Endometrial microvascular endothelial cells (primary cell): Measurements from ENCODE around the gene PFN1. TPM values are rescaled to one million over a fixed set of nuclear protein-coding genes. Genes with fewer than 3 reads are reported as not detected.
"Not testable (repeated sequence)": the region's sequence is repeated elsewhere in the genome, so short reads cannot be mapped to it uniquely, and the experiment has no call there.

Source experiments
- in situ Hi-C: cut with HindIII; loops from 2 replicates; pipeline ENCODE4 v1.10.0; 2017; ENCODE audit warnings: low sequenced_read_pairs, low pct_unique_long_range_greater_than_20kb; ENCODE audit errors: inconsistent ontology term
- total RNA-seq: library from RNA; depleted of rRNA; stranded (reverse); fragments of >200 nt; gene quantifications from one replicate; pipeline ENCODE4 v1.2.3, GENCODE V29; 2015; ENCODE audit errors: inconsistent ontology term

Gene PFN1
- total RNA-seq, 1 donor from 2014 or later = 1,657 TPM

DNA sequence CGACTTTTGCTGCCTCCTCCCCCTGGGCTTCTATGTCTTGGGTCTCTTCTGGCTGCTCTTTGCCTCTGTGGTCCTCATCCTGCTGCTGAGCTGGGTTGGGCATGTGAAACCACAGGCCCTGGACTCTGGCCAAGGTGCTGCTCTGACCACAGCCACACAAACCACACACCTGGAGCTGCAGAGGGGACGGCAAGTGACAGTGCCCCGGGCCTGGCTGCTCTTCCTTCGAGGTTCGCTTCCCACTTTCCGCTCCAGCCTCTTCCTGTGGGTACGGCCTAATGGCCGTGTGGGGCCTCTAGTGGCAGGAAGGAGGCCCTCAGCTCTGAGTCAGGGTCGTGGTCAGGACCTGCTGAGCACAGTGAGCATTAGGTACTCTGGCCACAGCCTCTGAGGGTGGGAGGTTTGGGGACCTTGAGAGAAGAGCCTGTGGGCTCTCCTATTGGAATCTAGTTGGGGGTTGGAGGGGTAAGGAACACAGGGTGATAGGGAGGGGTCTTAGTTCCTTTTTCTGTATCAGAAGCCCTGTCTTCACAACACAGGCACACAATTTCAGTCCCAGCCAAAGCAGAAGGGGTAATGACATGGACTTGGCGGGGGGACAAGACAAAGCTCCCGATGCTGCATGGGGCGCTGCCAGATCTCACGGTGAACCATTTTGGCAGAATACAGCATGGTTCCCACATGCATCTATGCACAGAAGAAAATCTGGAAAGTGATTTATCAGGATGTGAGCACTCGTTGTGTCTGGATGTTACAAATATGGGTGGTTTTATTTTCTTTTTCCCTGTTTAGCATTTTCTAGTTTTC, 14.0 kb downstream of the PFN1 start:
- in situ Hi-C loops = no loop called here

DNA sequence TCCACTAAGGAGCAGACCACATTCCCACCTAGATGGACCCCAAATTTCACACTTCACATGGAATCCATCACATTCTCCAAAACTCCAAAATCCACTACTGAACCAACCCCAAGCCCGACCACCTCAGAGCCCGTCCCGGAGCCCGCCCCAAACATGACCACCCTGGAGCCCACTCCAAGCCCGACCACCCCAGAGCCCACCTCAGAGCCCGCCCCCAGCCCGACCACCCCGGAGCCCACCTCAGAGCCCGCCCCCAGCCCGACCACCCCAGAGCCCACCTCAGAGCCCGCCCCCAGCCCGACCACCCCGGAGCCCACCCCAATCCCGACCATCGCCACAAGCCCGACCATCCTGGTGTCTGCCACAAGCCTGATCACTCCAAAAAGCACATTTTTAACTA, 14.7 kb downstream of the PFN1 start:
- in situ Hi-C loops = no loop called here

GRCh38 chr17:4932756-4933155, 15.6 kb downstream of the PFN1 start:
- in situ Hi-C loops = no loop called here

DNA sequence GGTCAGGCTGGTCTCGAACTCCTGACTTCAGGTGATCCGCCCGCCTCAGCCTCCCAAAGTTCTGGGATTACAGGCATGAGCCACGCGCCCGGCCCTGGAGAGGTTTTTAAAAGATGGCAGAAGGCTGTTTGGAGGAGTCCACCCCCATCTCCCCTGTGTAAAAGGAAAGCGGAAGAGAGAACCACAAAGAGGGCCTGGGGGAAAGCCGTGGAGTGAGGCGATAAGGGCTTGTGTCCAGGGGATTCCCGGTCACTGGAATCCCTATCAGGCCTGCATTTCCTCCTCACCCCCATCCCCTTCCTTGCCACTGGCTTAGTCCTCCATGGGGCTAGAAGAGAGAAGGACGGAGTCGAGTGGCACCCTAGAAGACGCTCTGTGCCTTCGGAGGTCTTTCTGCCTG, 16.4 kb downstream of the PFN1 start, which contains the start of gene GP1BA:
GP1BA (plus strand) TSS at position 315 of the 400 bp plus-strand sequence. CDS start 328 bp downstream, outside the sequence.
- in situ Hi-C loops = no loop called here

DNA sequence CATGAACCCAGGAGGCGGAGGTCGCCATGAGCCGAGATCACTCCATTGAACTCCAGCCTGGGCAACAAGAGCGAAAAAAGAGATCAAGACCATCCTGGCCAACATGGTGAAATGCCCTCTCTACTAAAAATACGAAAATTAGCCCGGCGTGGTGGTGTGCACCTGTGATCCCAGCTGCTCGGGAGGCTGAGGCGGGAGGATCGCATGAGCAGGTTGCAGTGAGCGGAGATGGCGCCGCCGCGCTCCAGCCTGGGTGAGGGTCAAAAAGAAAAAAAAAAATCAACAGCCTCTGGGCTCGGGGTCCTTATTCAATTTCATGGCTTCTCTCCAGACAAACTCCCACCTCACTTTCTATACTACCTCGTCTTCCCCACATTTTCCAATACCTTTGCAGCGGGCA, 19.4 kb downstream of the PFN1 start:
- in situ Hi-C loops = no loop called here

GRCh38 chr17:4926577-4927335, 21.6 kb downstream of the PFN1 start:
- in situ Hi-C loops = not testable (repeated sequence)

GRCh38 chr17:4921320-4921719, 27.0 kb downstream of the PFN1 start:
- in situ Hi-C loops = no loop called here

- in situ Hi-C loops = no loop called here
These were observed 27.8 kb downstream of the PFN1 start for GRCh38 chr17:4920351-4921048.

DNA sequence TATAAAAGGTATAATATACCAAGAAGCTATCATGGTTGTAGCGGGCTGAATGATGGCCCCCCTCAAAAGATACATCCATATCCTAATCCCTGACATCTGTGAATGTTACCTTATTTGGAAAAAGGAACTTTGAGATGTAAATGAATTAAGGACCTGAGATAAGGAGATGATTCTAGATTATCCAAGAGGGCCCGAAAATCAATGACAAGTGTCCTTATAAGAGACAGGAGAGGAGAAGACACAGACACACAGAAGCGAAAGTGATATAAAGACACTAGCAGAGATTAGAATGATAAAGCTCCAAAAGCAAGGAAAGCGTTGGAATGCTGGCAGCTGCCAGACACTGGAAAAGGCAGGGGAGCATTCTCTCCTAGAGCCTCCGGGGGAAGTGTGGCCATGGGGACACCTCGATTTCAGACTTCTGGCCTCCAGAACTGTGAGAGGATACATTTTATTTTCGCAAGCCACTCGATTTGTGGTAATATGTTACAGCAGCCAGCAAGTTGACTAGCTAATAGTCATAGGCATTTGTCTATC, 28.8 kb downstream of the PFN1 start:
- in situ Hi-C loops = no loop called here

DNA sequence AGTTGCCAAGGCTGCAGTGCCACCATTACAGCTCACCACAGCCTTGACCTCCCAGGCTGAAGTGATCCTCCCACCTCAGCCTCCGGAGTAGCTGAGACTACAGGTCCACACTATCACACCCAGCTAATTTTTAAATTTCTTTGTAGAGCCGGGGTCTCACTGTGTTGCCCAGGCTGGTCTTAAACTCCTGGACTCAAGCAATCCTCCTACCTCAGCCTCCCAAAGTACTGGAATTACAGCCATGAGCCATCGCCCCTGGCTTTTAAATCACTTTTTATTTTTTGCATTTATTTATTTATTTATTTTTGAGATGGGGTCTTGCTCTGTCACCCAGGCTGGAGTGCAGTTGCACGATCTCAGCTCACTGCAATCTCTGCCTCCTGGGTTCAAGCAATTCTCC, 33.8 kb downstream of the PFN1 start:
- in situ Hi-C loops = not testable (repeated sequence)

DNA sequence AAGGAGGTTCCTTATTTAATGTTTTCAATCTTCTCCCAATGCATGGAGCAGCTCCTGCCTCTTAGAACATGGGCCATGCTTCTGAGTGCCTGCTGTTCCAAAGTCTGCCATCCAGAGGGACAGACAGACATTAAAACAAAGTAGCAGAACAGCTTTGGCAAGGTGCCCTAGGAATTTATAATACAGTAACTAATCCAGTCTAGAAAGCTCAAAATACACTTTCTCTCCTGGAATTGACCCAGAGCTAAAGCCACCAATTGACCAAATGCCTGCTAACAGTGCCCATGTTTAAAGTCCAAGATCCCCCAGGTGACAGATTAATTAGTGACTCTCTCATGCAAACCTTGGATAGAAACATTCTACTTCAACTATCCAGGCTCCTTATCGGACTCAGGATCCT, 34.3 kb downstream of the PFN1 start:
- in situ Hi-C loops = no loop called here

DNA sequence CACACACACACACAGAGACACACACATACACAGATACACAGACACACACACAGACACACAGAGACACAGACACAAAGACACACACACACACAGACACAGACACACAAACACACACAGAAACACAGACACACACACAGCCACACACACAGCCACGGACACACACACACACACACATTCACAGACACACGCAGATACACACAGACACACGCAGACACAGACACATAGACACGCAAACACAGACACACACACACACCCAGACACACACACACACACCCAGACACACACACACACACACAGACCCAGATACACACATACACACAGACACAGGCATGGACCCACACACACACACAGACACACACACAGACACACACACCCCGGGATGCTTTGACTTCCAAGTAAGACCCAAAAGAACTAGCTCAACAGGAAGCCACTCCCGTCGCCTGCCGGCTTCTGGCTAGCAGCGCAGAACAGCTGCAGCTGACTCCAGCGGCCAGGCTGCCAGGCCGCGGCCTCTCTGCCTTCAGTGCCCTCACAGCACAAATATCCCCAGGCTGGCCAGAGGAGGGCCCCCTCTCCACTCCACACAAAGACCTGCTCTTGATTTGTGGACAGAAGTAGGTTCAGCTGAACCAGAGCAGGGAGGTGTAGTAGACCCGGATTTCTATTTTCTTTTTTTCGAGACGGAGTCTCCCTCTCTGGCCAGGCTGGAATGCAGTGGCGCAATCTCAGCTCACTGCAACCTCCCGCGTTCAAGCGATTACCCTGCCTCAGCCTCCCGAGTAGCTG, 39.4 kb downstream of the PFN1 start:
- in situ Hi-C loops = no loop called here

- in situ Hi-C loops = no loop called here
These were observed 40.0 kb downstream of the PFN1 start for GRCh38 chr17:4908301-4908700.

DNA sequence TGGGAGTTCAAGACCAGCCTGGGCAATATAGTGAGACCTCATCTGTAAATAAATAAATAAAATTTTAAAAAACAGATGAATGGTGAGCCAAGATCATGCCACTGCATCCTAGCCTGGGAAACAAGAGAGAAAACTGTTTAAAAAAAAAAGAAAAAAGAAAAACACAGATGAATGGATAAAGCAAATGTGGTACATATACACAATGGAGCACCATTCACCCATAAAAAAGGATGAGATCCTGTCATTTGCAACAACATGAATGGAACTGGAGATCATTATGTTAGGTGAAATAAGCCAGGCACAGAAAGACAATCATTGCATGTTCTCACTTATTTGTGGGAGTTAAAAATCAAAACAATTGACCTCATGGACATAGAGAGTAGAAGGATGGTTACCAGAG, 41.7 kb downstream of the PFN1 start:
- in situ Hi-C loops = not testable (repeated sequence)

DNA sequence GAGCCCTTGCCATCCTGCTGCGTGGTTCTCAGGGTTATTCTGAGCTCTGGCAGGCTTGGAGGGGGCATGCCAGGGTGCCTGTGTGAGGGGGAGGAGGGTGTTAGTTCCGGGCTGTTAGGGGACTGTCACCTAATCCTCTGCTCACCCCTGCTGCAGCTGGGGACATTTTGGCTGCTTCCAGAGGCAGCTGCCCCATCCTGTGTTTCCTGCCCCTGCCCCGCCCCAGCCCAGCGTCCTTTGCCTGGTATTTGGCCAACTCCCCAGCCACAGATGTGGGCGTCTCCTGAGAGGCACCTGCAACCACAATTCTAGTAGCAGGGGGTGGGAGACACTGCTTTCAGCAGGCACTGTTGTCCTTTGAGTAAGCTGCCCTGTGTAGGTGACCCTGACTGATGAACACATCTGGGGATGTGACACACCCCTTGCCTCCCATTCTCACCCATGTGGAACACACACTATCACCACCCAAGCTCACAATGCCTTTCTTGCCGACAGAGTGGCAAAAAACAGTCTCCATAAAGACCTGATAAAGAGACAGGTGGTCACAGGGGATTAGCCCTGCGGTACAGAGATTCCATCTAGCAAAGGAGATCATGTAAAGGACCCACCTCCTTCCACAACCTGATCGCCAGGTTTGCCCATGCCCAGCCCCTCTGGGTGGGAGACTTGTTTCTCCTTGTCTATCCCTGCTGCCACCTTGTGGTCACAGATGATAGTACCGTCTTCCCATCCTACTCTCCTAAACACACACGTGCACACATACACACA, 45.1 kb downstream of the PFN1 start, which contains the start of gene CHRNE:
CHRNE (minus strand) TSS at position 48 of the 768 bp plus-strand sequence; CDS start at position 13, 35 bp downstream.
- in situ Hi-C loops = no loop called here

DNA sequence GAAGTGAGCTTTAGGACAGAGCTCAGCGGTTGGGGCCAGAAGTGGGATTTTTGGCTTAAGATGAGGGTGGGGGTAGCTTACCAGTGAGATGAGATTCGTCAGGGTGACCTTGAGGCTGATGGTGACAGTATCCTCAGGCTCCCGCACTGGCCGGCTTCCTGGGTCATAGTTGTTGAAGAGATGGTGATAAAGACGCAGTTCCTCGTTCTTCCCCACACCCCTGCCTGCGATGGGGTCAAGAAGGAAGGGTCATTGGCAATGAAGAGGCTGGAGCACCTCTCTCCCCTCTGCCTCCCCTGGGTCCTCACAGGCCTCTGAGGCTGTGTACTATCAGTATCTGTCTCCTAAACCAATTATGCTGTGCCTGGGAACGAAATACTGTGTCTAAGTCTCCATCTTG, 45.8 kb downstream of the PFN1 start:
- in situ Hi-C loops = no loop called here

DNA sequence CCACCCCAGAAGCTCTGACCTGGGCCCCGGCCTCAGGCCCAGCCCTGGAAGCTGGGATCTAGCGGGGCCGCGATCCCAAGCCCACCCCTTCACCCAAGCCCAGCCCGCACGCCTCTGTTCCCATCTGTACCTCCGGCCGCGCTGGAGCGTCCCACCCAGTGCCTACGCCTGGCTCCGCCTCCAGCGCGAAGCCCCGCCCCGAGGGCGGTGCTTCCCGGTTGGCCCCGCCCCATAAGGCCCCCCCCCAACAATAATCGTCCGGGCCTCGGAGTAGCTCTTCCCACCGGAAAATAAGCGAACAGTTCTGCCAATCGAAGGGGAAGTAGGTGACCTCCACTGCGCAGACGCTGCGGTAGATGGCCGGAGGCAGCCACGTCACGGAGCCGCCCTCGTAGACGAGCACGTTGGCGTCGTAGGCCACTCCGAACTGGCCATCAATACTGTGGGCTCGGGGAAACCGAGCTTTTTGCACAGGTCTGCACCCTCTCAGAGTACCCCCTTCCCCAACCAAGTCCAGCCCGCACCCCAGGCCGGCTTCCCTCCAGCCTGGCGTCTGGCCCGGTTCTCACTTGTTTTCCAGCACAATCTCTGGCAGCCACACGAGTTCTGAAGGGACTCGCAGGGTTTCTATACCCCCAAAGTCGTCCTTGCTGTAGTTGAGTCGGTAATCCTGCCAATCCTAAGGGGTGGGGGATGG, 46.5 kb downstream of the PFN1 start:
- in situ Hi-C loops = no loop called here
